Rectal smooth muscle tissue (tissue), 1 donor: Measurements from ENCODE around the gene TMEM86A.

Experiments
- H3K27ac ChIP-seq: one replicate; pipeline ENCODE4 v1.7.0; 2013; ENCODE audit warnings: low read depth, low read length, inconsistent platforms
- H3K27me3 ChIP-seq: one replicate; pipeline ENCODE4 v1.7.0; 2013; ENCODE audit warnings: low read length; ENCODE audit not compliant: control insufficient read depth, insufficient read depth
- H3K36me3 ChIP-seq: one replicate; pipeline ENCODE4 v1.7.0; 2013; ENCODE audit warnings: low read length; ENCODE audit not compliant: control insufficient read depth, insufficient read depth
- H3K4me1 ChIP-seq: one replicate; pipeline ENCODE4 v1.7.0; 2013; ENCODE audit warnings: low read length; ENCODE audit not compliant: control insufficient read depth, insufficient read depth
- H3K4me3 ChIP-seq: one replicate; pipeline ENCODE4 v1.7.0; 2013; ENCODE audit warnings: low read length
- H3K9ac ChIP-seq: one replicate; pipeline ENCODE4 v1.7.0; 2013; ENCODE audit warnings: low read length

TMEM86A gene

GRCh38 chr11:18731949-18732821, 33.6 kb downstream of the TMEM86A start:
- no peaks in the 10 kb centered on the region for H3K4me1 ChIP-seq
- H3K27me3 ChIP-seq = no peaks in the 10 kb centered on the region
- no peak overlapping the region for H3K9ac ChIP-seq
- H3K27ac ChIP-seq = no peak overlapping the region
- no peak overlapping the region for H3K4me3 ChIP-seq
- H3K36me3 ChIP-seq = no peaks in the 10 kb centered on the region

GRCh38 chr11:18733202-18733601, 34.6 kb downstream of the TMEM86A start:
- Histone ChIP-seq H3K4me1 (no peaks in the 10 kb centered on the region), H3K9ac (no peak overlapping the region), H3K36me3 (no peaks in the 10 kb centered on the region), H3K27me3 (no peaks in the 10 kb centered on the region), H3K4me3 (no peak overlapping the region), H3K27ac (no peak overlapping the region)

GRCh38 chr11:18736590-18737148, 38.1 kb downstream of the TMEM86A start:
- no peak overlapping the region for H3K27ac ChIP-seq
- no peaks in the 10 kb centered on the region for H3K4me1 ChIP-seq

GRCh38 chr11:18737642-18738041, 39.1 kb downstream of the TMEM86A start:
- H3K9ac ChIP-seq = no peak overlapping the region
- H3K4me1 ChIP-seq = no peaks in the 10 kb centered on the region
- no peaks in the 10 kb centered on the region for H3K27me3 ChIP-seq
- no peak overlapping the region for H3K4me3 ChIP-seq
- no peak overlapping the region for H3K27ac ChIP-seq
- no peaks in the 10 kb centered on the region for H3K36me3 ChIP-seq

More at GRCh38 chr11:18736590-18737148, 38.1 kb downstream of the TMEM86A start:
- Histone ChIP-seq H3K4me3 (no peak overlapping the region), H3K9ac (no peak overlapping the region), H3K36me3 (no peaks in the 10 kb centered on the region), H3K27me3 (no peaks in the 10 kb centered on the region)

- H3K9ac ChIP-seq = no peak overlapping the region
- H3K4me1 ChIP-seq = no peaks in the 10 kb centered on the region
- no peak overlapping the region for H3K27ac ChIP-seq
- no peak overlapping the region for H3K4me3 ChIP-seq
- no peaks in the 10 kb centered on the region for H3K36me3 ChIP-seq
- no peaks in the 10 kb centered on the region for H3K27me3 ChIP-seq
Measured at GRCh38 chr11:18739685-18740084, 41.1 kb downstream of the TMEM86A start.

- H3K27ac ChIP-seq = no peak overlapping the region
- no peaks in the 10 kb centered on the region for H3K4me1 ChIP-seq
- no peaks in the 10 kb centered on the region for H3K27me3 ChIP-seq
- no peak overlapping the region for H3K9ac ChIP-seq
- H3K4me3 ChIP-seq = no peak overlapping the region
- H3K36me3 ChIP-seq = no peaks in the 10 kb centered on the region
Measured at GRCh38 chr11:18741783-18742182, 43.2 kb downstream of the TMEM86A start.

GRCh38 chr11:18743365-18743764, 44.8 kb downstream of the TMEM86A start:
- Histone ChIP-seq H3K9ac (no peak overlapping the region), H3K27me3 (no peaks in the 10 kb centered on the region), H3K27ac (no peak overlapping the region), H3K36me3 (no peaks in the 10 kb centered on the region), H3K4me3 (no peak overlapping the region), H3K4me1 (no peaks in the 10 kb centered on the region)

- no peak overlapping the region for H3K9ac ChIP-seq
- no peak overlapping the region for H3K27ac ChIP-seq
- no peaks in the 10 kb centered on the region for H3K4me1 ChIP-seq
- H3K27me3 ChIP-seq = no peaks in the 10 kb centered on the region
- H3K4me3 ChIP-seq = no peak overlapping the region
- no peaks in the 10 kb centered on the region for H3K36me3 ChIP-seq
Measured at GRCh38 chr11:18743900-18744514, 45.4 kb downstream of the TMEM86A start.

GRCh38 chr11:18745251-18745650, 46.7 kb downstream of the TMEM86A start:
- H3K4me3 ChIP-seq = no peak overlapping the region
- H3K4me1 ChIP-seq = no peaks in the 10 kb centered on the region
- H3K9ac ChIP-seq = no peak overlapping the region
- no peak overlapping the region for H3K27ac ChIP-seq
- H3K27me3 ChIP-seq = no peaks in the 10 kb centered on the region
- no peaks in the 10 kb centered on the region for H3K36me3 ChIP-seq

GRCh38 chr11:18748766-18749365, 50.3 kb downstream of the TMEM86A start:
- Histone ChIP-seq H3K9ac (no peak overlapping the region), H3K27ac (no peak overlapping the region), H3K4me1 (no peaks in the 10 kb centered on the region), H3K27me3 (no peaks in the 10 kb centered on the region), H3K36me3 (no peaks in the 10 kb centered on the region), H3K4me3 (no peak overlapping the region)

- no peak overlapping the region for H3K4me3 ChIP-seq
- no peak overlapping the region for H3K9ac ChIP-seq
- H3K27me3 ChIP-seq = no peaks in the 10 kb centered on the region
- H3K27ac ChIP-seq = no peak overlapping the region
- no peaks in the 10 kb centered on the region for H3K36me3 ChIP-seq
- no peaks in the 10 kb centered on the region for H3K4me1 ChIP-seq
Measured at GRCh38 chr11:18749681-18750319, 51.2 kb downstream of the TMEM86A start.

- H3K27ac ChIP-seq = no peak overlapping the region
- no peak overlapping the region for H3K9ac ChIP-seq
- H3K4me1 ChIP-seq = no peaks in the 10 kb centered on the region
- no peak overlapping the region for H3K4me3 ChIP-seq
- no peaks in the 10 kb centered on the region for H3K36me3 ChIP-seq
- H3K27me3 ChIP-seq = no peaks in the 10 kb centered on the region
Measured at GRCh38 chr11:18750944-18751343, 52.4 kb downstream of the TMEM86A start.
